ENCODE results near the gene PPM1H. TPM values are rescaled to one million over a fixed set of nuclear protein-coding genes. Genes with fewer than 3 reads are reported as not detected.

The PPM1H gene
- total RNA-seq, 1 experiment from 2014 or later, result 37.1 TPM

- no peak for TF ChIP-seq ZNF532 (CRISPR knock-in tag; IDR thresholded peaks at IDR 0.05; ENCODE audit: borderline replicate concordance)
- TF ChIP-seq, protein P1, sequence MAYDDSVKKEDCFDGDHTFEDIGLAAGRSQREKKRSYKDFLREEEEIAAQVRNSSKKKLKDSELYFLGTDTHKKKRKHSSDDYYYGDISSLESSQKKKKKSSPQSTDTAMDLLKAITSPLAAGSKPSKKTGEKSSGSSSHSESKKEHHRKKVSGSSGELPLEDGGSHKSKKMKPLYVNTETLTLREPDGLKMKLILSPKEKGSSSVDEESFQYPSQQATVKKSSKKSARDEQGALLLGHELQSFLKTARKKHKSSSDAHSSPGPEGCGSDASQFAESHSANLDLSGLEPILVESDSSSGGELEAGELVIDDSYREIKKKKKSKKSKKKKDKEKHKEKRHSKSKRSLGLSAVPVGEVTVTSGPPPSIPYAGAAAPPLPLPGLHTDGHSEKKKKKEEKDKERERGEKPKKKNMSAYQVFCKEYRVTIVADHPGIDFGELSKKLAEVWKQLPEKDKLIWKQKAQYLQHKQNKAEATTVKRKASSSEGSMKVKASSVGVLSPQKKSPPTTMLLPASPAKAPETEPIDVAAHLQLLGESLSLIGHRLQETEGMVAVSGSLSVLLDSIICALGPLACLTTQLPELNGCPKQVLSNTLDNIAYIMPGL (CRISPR knock-in tag; IDR thresholded peaks at IDR 0.05), result no peak
Measured at GRCh38 chr12:62724947-62725451, 210.0 kb downstream of the PPM1H start (continued).

- no peak for TF ChIP-seq KAT7 (CRISPR knock-in tag; IDR thresholded peaks at IDR 0.05; ENCODE audit: borderline replicate concordance)
- TF ChIP-seq CREM (CRISPR knock-in tag; IDR thresholded peaks at IDR 0.05), result no peak
- ATAC-seq (no peak), DNase-seq (ENCODE audit: low spot score) (no peak)
- H3K27me3 Mint-ChIP-seq (ENCODE audit: low read depth), result no peaks in the 10 kb centered on the region
- H3K27ac Mint-ChIP-seq, result peak overlapping the region; percentile 79
- ChIA-PET POLR2A (no interaction called here), CTCF (interaction anchor here (1.1 kb wide), 1 partner anchor 143 kb away, joined by 3 read pairs; no protein-coding TSS in a partner anchor)
- no peak overlapping the region for H3K4me3 Mint-ChIP-seq
- H3K4me1 Mint-ChIP-seq, result peaks cover 70% of the 10 kb centered on the region
- no peaks in the 10 kb centered on the region for H3K9me3 Mint-ChIP-seq
- H3K36me3 Mint-ChIP-seq, result peaks cover 4% of the 10 kb centered on the region
Measured at GRCh38 chr12:62724285-62724684, 210.7 kb downstream of the PPM1H start.

DNA sequence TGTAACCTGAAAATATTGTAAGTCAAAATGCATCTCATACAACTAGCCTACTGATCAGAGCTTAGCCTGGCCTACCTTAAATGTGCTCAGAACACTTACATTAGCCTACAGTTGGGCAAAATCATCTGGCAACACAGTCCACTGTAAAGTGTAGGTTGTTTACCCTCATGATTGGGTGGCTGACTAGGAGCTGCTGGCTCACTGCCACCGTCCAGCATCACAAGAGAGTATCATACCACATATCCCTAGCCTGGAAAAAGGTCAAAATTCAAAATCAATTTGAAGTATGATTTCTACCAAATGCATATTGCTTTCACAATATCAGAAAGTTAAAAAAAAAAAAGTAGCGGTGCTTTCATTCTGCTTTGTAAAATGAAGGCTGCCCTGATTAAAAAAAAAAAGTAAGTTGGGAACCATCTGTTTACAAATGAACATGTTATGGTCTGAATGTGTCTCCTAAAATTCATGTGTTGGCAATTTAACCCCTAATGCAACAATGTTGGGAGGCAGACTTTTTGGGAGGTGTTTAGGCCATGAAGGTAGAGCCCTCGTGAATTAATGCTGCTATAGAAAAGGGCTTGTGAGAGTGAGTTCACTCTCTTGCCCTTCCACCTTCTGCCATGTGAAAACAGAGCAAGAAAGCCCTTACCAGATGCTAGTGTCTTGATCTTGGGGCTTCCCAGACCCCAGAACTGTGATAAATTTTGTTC, 211.8 kb downstream of the PPM1H start:
- peaks cover 59% of the 10 kb centered on the region for H3K4me1 Mint-ChIP-seq
- peak overlapping the region; percentile 11; the same call in 1 of the 2 replicates for H3K27ac Mint-ChIP-seq

DNA sequence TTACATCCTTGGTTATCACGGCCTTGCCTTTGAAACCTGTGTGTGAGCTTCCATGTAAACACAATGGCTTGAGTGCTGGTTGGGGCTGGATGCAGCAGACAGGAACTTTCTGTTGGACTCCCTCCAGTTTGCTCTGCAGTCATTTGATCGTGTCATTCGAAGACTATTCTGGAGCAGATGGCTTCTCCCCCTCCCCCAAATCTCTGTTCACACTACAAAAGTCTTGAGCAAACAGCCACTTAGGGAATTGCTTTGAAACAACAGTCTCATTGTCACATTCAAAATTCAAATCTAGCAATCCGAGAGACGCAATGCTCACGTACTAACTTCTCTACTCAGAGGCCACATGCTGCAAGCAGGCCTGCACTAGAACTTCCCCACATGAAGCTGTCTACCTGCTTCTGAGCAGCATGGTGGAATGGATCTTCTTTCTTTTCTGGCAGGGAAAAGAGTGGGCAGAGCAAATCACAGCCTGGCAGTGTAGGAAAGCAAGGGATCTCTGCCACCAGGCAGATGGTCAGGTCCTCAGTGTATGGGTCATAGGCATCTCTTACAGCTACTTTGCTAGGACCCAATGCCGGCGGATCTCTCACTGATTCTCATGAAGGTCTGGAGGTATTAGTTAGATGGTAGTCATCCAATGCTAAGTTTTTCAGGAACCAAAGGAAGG, 214.2 kb downstream of the PPM1H start:
- no peaks in the 10 kb centered on the region for H3K27me3 Mint-ChIP-seq (ENCODE audit: low read depth)
- CTCF ChIA-PET, result interaction anchor here (0.7 to 1.1 kb wide), 2 partner anchors 74 to 139 kb away, joined by 3 read pairs; no protein-coding TSS in a partner anchor
- no peak for DNase-seq (ENCODE audit: low spot score)
- no peak for ATAC-seq
- peaks cover 60% of the 10 kb centered on the region for H3K4me1 Mint-ChIP-seq
- peaks cover 5% of the 10 kb centered on the region for H3K36me3 Mint-ChIP-seq
- H3K9me3 Mint-ChIP-seq, result no peaks in the 10 kb centered on the region
- peak overlapping the region; percentile 52 for H3K27ac Mint-ChIP-seq
- no peak overlapping the region for H3K4me3 Mint-ChIP-seq
- POLR2A ChIA-PET, result interaction anchor here (0.5 to 0.6 kb wide), 2 partner anchors 10 kb away, joined by 3 to 6 read pairs; no protein-coding TSS in a partner anchor
- no peak for TF ChIP-seq CTCF (IDR thresholded peaks at IDR 0.05)
- no peak for TF ChIP-seq ZNF219 (CRISPR knock-in tag; IDR thresholded peaks at IDR 0.05; ENCODE audit: borderline replicate concordance)
- no peak for TF ChIP-seq NFE2L1 (CRISPR knock-in tag; IDR thresholded peaks at IDR 0.05)
- TF ChIP-seq ZBTB43 (CRISPR knock-in tag; IDR thresholded peaks at IDR 0.05), result no peak
- TF ChIP-seq, protein P2, sequence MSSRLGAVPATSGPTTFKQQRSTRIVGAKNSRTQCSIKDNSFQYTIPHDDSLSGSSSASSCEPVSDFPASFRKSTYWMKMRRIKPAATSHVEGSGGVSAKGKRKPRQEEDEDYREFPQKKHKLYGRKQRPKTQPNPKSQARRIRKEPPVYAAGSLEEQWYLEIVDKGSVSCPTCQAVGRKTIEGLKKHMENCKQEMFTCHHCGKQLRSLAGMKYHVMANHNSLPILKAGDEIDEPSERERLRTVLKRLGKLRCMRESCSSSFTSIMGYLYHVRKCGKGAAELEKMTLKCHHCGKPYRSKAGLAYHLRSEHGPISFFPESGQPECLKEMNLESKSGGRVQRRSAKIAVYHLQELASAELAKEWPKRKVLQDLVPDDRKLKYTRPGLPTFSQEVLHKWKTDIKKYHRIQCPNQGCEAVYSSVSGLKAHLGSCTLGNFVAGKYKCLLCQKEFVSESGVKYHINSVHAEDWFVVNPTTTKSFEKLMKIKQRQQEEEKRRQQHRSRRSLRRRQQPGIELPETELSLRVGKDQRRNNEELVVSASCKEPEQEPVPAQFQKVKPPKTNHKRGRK (CRISPR knock-in tag; IDR thresholded peaks at IDR 0.05; ENCODE audit: borderline replicate concordance), result no peak
- TF ChIP-seq KAT7 (CRISPR knock-in tag; IDR thresholded peaks at IDR 0.05; ENCODE audit: borderline replicate concordance), result no peak
- no peak for TF ChIP-seq SMAD3 (CRISPR knock-in tag; IDR thresholded peaks at IDR 0.05; ENCODE audit: borderline replicate concordance)
- TF ChIP-seq TEAD4 (CRISPR knock-in tag; IDR thresholded peaks at IDR 0.05), result no peak

More for the DNA sequence above, 211.8 kb downstream of the PPM1H start:
- Mint-ChIP-seq H3K36me3 (peaks cover 5% of the 10 kb centered on the region), H3K27me3 (ENCODE audit: low read depth) (no peaks in the 10 kb centered on the region), H3K4me3 (no peak overlapping the region), H3K9me3 (no peaks in the 10 kb centered on the region)
- TF ChIP-seq FOXJ3 (CRISPR knock-in tag; IDR thresholded peaks at IDR 0.05; ENCODE audit: borderline replicate concordance) (no peak), TEAD1 (CRISPR knock-in tag; IDR thresholded peaks at IDR 0.05) (no peak), NFYB (CRISPR knock-in tag; conservative IDR thresholded peaks at IDR 0.05; ENCODE audit: low read depth) (no peak)
- TF ChIP-seq, protein P1 (CRISPR knock-in tag; IDR thresholded peaks at IDR 0.05), result no peak
- POLR2A ChIA-PET, result interaction anchor here (0.6 kb wide), 1 partner anchor 64 kb away, joined by 3 read pairs; no protein-coding TSS in a partner anchor
- CTCF ChIA-PET, result no interaction called here
- no peak for ATAC-seq
- DNase-seq (ENCODE audit: low spot score), result no peak

Data from WTC11 (cell line).